ENCODE data around the gene CERS6. TPM values are rescaled to one million over a fixed set of nuclear protein-coding genes. Genes with fewer than 3 reads are reported as not detected.
A peak's percentile ranks its signal among the peaks of the same experiment; 100 is the strongest.

The CERS6 gene
- total and polyA plus RNA-seq, 2 donors from 2014 or later, result 9.4 to 18.8 TPM

GRCh38 chr2:168722592-168722991, 266.5 kb downstream of the CERS6 start:
- H3K4me3 ChIP-seq (ENCODE audit: low read length in 3 of 3), result no peak overlapping the region
- no peaks in the 10 kb centered on the region for H3K9me3 ChIP-seq (ENCODE audit: control insufficient read depth in 2 of 3, insufficient read depth in 1 of 3, low read length in 3 of 3)
- no peak overlapping the region for H3K9ac ChIP-seq (ENCODE audit: low read length in 3 of 3)
- DNase-seq, result peak in 3 of 5 donors; percentile 47 to 77 (median 52)
- no peaks in the 10 kb centered on the region for H3K4me1 ChIP-seq (ENCODE audit: control insufficient read depth in 2 of 3, insufficient read depth in 2 of 3, low read depth in 1 of 3, low read length in 3 of 3)
- H3K27ac ChIP-seq (ENCODE audit: low read depth in 2 of 2, low read length in 2 of 2), result no peak overlapping the region
- intact Hi-C loops (cut with DNase I), result no loop called here
- FAIRE-seq, result no peak
- TF ChIP-seq CTCF (IDR thresholded peaks at IDR 0.05; ENCODE audit: borderline replicate concordance, extremely low read depth, insufficient read depth), result no peak
- peaks cover 0 to 7% (median 0%) of the 10 kb centered on the region in 3 donors for H3K36me3 ChIP-seq (ENCODE audit: control insufficient read depth in 2 of 3, insufficient read depth in 3 of 3, low read length in 3 of 3)
- H3K27me3 ChIP-seq (ENCODE audit: control insufficient read depth, insufficient read depth, low read length), result no peaks in the 10 kb centered on the region

DNA sequence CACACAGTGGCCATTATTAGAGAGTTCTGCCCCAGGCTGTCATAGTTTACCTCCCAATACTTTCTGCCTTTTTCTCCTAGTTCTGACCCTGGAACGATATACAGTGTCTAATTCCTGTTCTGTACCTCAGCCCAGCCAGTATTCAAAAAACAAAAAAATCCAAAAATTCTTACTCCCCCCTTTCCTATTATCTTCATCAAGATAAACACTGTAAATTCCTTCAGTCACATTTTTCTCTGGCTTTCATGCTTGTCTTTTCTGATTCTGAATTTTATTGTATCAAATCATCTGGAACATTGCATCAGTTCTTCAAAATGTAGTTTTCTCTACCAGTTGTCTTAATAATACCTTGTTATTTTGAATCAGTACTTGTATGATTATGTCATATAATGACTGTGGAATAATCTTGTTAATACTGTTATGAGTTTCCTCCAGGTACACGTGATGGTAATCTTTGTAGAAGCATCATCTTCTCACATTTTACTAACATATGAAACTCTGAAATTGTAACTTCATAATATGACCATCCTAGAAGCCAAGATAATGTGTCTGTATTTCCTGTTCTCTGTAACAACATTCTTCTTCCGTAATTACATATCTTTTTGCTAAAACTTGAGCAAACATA, 267.3 kb downstream of the CERS6 start:
- DNase-seq (no peak), FAIRE-seq (no peak)
- Histone ChIP-seq H3K27me3 (ENCODE audit: control insufficient read depth, insufficient read depth, low read length) (no peaks in the 10 kb centered on the region), H3K36me3 (ENCODE audit: control insufficient read depth in 2 of 3, insufficient read depth in 3 of 3, low read length in 3 of 3) (peaks cover 0 to 7% (median 0%) of the 10 kb centered on the region in 3 donors), H3K4me3 (ENCODE audit: low read length in 3 of 3) (no peak overlapping the region), H3K27ac (ENCODE audit: low read depth in 2 of 2, low read length in 2 of 2) (no peak overlapping the region), H3K9me3 (ENCODE audit: control insufficient read depth in 2 of 3, insufficient read depth in 1 of 3, low read length in 3 of 3) (no peaks in the 10 kb centered on the region), H3K9ac (ENCODE audit: low read length in 3 of 3) (no peak overlapping the region), H3K4me1 (ENCODE audit: control insufficient read depth in 2 of 3, insufficient read depth in 2 of 3, low read depth in 1 of 3, low read length in 3 of 3) (no peaks in the 10 kb centered on the region)
- no peak for TF ChIP-seq CTCF (IDR thresholded peaks at IDR 0.05; ENCODE audit: borderline replicate concordance, extremely low read depth, insufficient read depth)
- intact Hi-C loops (cut with DNase I), result no loop called here

DNA sequence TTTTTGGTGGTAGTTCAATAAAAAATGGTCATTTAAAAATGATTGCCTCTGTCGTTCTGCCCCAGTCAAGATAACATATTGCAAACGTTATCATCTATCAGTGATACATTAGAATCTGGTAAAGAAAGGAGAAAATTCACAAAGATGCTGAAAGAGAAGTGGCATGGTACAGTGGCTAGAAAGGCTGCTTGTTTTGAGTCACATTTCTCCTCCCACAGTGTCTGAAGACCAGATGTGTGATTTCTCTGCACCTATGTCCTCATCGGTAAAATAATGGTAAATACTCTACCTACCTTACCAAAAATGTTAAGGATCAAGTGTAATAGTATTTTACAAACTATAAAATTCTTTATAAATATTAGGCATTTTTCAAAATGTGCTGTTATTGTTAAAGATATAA, 270.3 kb downstream of the CERS6 start:
- H3K36me3 ChIP-seq (ENCODE audit: control insufficient read depth in 2 of 3, insufficient read depth in 3 of 3, low read length in 3 of 3), result no peaks in the 10 kb centered on the region
- H3K9ac ChIP-seq (ENCODE audit: low read length in 3 of 3), result no peak overlapping the region
- no peak for TF ChIP-seq CTCF (IDR thresholded peaks at IDR 0.05; ENCODE audit: borderline replicate concordance, extremely low read depth, insufficient read depth)
- no peak overlapping the region for H3K27ac ChIP-seq (ENCODE audit: low read depth in 2 of 2, low read length in 2 of 2)
- no peaks in the 10 kb centered on the region for H3K9me3 ChIP-seq (ENCODE audit: control insufficient read depth in 2 of 3, insufficient read depth in 1 of 3, low read length in 3 of 3)
- DNase-seq (no peak), FAIRE-seq (no peak)
- H3K4me1 ChIP-seq (ENCODE audit: control insufficient read depth in 2 of 3, insufficient read depth in 2 of 3, low read depth in 1 of 3, low read length in 3 of 3), result no peaks in the 10 kb centered on the region
- no peaks in the 10 kb centered on the region for H3K27me3 ChIP-seq (ENCODE audit: control insufficient read depth, insufficient read depth, low read length)
- intact Hi-C loops (cut with DNase I), result no loop called here
- no peak overlapping the region for H3K4me3 ChIP-seq (ENCODE audit: low read length in 3 of 3)

Data from kidney (tissue), 14 donors.